A673 (cell line): Measurements from ENCODE around the gene SRRM3.

Source experiments
- CTCF ChIP-seq: fragments of 300-800, 200-600 bp; sonication (generic); conservative IDR thresholded peaks from 2 replicates; pipeline ENCODE4 v1.5.1; 2017; ENCODE audit warnings: low read depth, mild to moderate bottlenecking, antibody characterized with exemption, low read length, moderate library complexity, mixed read lengths
- EZH2 ChIP-seq: fragments of 200-600 bp; sonication (generic); IDR thresholded peaks from 2 replicates; pipeline ENCODE4 v1.6.1; 2017; ENCODE audit warnings: borderline replicate concordance, low read depth, mild to moderate bottlenecking, mixed read lengths, antibody characterized with exemption, low read length; ENCODE audit not compliant: poor library complexity, severe bottlenecking

GRCh38 chr7:76269895-76270294 lies 68.2 kb downstream of the SRRM3 start:
- TF ChIP-seq CTCF = no peak
- TF ChIP-seq EZH2 = no peak
